ENCODE data around the gene FAAP20. TPM values are rescaled to one million over a fixed set of nuclear protein-coding genes. Genes with fewer than 3 reads are reported as not detected.

The FAAP20 gene
- total and polyA plus RNA-seq, 9 of the 15 experiments (the other 6 are each of a cell fraction or from before 2014, with no cell fraction given): 0.58 to 143 (median 9.9) TPM

DNA sequence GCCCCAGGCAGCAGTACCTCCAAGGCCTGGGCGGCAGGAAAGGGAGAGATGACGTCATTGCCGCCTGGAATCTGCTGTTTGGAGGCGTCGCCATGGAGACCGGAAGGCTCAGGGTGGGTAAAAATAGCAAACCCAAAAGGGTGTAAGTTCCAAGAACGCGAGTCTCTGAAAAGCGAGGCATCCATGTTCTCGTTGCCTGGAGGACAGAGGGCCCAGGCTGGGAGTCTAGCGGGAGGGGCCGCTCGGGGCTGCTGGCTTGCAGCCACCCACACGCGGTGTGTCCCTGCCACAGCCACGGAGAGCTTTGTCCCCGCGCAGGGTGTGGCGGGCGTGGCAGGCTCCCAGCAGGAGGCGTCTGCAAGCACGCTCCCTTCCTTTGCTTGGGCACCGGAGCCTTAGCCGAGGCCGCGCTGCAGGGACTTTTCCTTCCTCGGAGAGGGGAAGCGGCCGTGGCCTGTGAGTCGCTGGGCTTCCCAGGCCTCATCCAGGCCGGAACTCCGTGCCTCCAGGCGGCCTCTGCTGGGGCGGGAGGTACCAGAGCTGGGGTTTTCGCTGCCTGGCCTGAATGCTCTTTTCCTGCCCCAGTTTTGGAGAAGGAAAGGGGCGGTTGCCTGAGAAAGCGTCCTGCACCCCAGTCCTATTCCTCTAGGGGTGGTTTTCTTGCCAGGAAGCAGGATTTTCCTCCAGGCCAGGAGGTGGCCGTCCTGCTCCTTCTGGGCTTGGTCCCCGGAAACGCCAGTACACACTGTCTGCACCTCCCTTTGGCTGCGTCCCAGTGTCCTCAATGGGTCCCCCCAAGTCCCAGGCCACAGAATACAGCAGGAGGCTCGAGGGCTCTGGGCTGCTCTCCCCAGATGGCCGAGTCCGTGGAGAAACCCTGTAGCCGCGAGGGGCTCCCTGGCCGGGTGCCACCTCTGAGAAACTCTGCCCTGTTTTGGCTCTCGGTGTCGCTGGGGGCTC, 18.2 kb upstream of the FAAP20 start (continued):
- TF ChIP-seq HNRNPL (IDR thresholded peaks at IDR 0.05; ENCODE audit: low read depth, low read length): peak; percentile 28; the same call in 1 of the 2 replicates
- TF ChIP-seq ZNF561 (CRISPR knock-in tag; conservative IDR thresholded peaks at IDR 0.05): no peak
- TF ChIP-seq ZNF232 (CRISPR knock-in tag; IDR thresholded peaks at IDR 0.05): no peak
- TF ChIP-seq POLR3A (IDR thresholded peaks at IDR 0.05; ENCODE audit: borderline replicate concordance, extremely low read depth, insufficient read depth, insufficient read length): no peak
- peak; percentile 80; the same call in 1 of the 2 replicates for TF ChIP-seq SAFB (IDR thresholded peaks at IDR 0.05; ENCODE audit: borderline replicate concordance, low read depth, low read length)
- TF ChIP-seq RFX1 (IDR thresholded peaks at IDR 0.05): peak; percentile 92
- no peak for TF ChIP-seq NCOA1 (IDR thresholded peaks at IDR 0.05; ENCODE audit: low read depth)
- TF ChIP-seq GABPB1 (CRISPR knock-in tag; IDR thresholded peaks at IDR 0.05): peak; percentile 63
- TF ChIP-seq, protein P1, sequence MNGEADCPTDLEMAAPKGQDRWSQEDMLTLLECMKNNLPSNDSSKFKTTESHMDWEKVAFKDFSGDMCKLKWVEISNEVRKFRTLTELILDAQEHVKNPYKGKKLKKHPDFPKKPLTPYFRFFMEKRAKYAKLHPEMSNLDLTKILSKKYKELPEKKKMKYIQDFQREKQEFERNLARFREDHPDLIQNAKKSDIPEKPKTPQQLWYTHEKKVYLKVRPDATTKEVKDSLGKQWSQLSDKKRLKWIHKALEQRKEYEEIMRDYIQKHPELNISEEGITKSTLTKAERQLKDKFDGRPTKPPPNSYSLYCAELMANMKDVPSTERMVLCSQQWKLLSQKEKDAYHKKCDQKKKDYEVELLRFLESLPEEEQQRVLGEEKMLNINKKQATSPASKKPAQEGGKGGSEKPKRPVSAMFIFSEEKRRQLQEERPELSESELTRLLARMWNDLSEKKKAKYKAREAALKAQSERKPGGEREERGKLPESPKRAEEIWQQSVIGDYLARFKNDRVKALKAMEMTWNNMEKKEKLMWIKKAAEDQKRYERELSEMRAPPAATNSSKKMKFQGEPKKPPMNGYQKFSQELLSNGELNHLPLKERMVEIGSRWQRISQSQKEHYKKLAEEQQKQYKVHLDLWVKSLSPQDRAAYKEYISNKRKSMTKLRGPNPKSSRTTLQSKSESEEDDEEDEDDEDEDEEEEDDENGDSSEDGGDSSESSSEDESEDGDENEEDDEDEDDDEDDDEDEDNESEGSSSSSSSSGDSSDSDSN (IDR thresholded peaks at IDR 0.05; ENCODE audit: borderline replicate concordance in 1 of 2, low read depth in 2 of 2, low read length in 2 of 2): peak; percentile 72 to 83; a peak in 2 of 4 replicates
- TF ChIP-seq ZBTB7A (IDR thresholded peaks at IDR 0.05; ENCODE audit: borderline replicate concordance, control insufficient read depth, low read depth, low read length): no peak
- TF ChIP-seq FOXJ3 (CRISPR knock-in tag; IDR thresholded peaks at IDR 0.05): peak; percentile 79
- no peak for TF ChIP-seq PYGO2 (tag; IDR thresholded peaks at IDR 0.05)
- no peak for TF ChIP-seq ZNF282 (CRISPR knock-in tag; IDR thresholded peaks at IDR 0.05)
- TF ChIP-seq, protein P2, sequence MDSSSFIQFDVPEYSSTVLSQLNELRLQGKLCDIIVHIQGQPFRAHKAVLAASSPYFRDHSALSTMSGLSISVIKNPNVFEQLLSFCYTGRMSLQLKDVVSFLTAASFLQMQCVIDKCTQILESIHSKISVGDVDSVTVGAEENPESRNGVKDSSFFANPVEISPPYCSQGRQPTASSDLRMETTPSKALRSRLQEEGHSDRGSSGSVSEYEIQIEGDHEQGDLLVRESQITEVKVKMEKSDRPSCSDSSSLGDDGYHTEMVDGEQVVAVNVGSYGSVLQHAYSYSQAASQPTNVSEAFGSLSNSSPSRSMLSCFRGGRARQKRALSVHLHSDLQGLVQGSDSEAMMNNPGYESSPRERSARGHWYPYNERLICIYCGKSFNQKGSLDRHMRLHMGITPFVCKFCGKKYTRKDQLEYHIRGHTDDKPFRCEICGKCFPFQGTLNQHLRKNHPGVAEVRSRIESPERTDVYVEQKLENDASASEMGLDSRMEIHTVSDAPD (CRISPR knock-in tag; IDR thresholded peaks at IDR 0.05): no peak
- TF ChIP-seq HMGN3 (IDR thresholded peaks at IDR 0.05; ENCODE audit: borderline replicate concordance, extremely low read depth, insufficient read length, low read depth, low read length): peak; percentile 68
- TF ChIP-seq, protein P3, sequence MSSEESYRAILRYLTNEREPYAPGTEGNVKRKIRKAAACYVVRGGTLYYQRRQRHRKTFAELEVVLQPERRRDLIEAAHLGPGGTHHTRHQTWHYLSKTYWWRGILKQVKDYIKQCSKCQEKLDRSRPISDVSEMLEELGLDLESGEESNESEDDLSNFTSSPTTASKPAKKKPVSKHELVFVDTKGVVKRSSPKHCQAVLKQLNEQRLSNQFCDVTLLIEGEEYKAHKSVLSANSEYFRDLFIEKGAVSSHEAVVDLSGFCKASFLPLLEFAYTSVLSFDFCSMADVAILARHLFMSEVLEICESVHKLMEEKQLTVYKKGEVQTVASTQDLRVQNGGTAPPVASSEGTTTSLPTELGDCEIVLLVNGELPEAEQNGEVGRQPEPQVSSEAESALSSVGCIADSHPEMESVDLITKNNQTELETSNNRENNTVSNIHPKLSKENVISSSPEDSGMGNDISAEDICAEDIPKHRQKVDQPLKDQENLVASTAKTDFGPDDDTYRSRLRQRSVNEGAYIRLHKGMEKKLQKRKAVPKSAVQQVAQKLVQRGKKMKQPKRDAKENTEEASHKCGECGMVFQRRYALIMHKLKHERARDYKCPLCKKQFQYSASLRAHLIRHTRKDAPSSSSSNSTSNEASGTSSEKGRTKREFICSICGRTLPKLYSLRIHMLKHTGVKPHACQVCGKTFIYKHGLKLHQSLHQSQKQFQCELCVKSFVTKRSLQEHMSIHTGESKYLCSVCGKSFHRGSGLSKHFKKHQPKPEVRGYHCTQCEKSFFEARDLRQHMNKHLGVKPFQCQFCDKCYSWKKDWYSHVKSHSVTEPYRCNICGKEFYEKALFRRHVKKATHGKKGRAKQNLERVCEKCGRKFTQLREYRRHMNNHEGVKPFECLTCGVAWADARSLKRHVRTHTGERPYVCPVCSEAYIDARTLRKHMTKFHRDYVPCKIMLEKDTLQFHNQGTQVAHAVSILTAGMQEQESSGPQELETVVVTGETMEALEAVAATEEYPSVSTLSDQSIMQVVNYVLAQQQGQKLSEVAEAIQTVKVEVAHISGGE (CRISPR knock-in tag; IDR thresholded peaks at IDR 0.05): peak in 1 of 3 experiments; percentile 50; a peak in 1 of 6 replicates
- TF ChIP-seq KDM5B (IDR thresholded peaks at IDR 0.05; ENCODE audit: insufficient replicate concordance, low read depth, low read length): peak; percentile 68
- TF ChIP-seq CXXC5 (CRISPR knock-in tag; IDR thresholded peaks at IDR 0.05): peak; percentile 82
- no peak for TF ChIP-seq SREBF2 (CRISPR knock-in tag; IDR thresholded peaks at IDR 0.05)
